ENCODE measurements around the gene RBFOX2. TPM values are rescaled to one million over a fixed set of nuclear protein-coding genes. Genes with fewer than 3 reads are reported as not detected.

The RBFOX2 gene
- total RNA-seq, 4 donors from 2014 or later: 39.4 to 80.0 (median 52.9) TPM

- H3K4me1 ChIP-seq: no peaks in the 10 kb centered on the region
- DNase-seq: no peak
- H3K27me3 ChIP-seq: no peaks in the 10 kb centered on the region
- H3K4me3 ChIP-seq: no peak overlapping the region
- TF ChIP-seq POLR2A (IDR thresholded peaks at IDR 0.05): no peak
- no peak for TF ChIP-seq CTCF (IDR thresholded peaks at IDR 0.05)
- H3K36me3 ChIP-seq: peaks cover 0 to 25% (median 0%) of the 10 kb centered on the region in 3 donors
- H3K9me3 ChIP-seq: no peaks in the 10 kb centered on the region
- H3K27ac ChIP-seq: no peak overlapping the region
Observed at GRCh38 chr22:35746248-35746647, 282.4 kb downstream of the RBFOX2 start.

GRCh38 chr22:35743326-35743860 lies 285.2 kb downstream of the RBFOX2 start:
- peaks cover 0 to 25% (median 0%) of the 10 kb centered on the region in 3 donors for H3K36me3 ChIP-seq
- no peak overlapping the region for H3K4me3 ChIP-seq
- no peak for TF ChIP-seq POLR2A (IDR thresholded peaks at IDR 0.05)
- TF ChIP-seq CTCF (IDR thresholded peaks at IDR 0.05): no peak
- DNase-seq: no peak
- no peaks in the 10 kb centered on the region for H3K9me3 ChIP-seq
- no peaks in the 10 kb centered on the region for H3K27me3 ChIP-seq
- H3K4me1 ChIP-seq: no peaks in the 10 kb centered on the region
- H3K27ac ChIP-seq: peak overlapping the region in 1 of 4 donors; percentile 55

GRCh38 chr22:35742342-35743100 lies 286.1 kb downstream of the RBFOX2 start:
- Histone ChIP-seq H3K36me3 (peaks cover 0 to 29% (median 0%) of the 10 kb centered on the region in 3 donors), H3K27me3 (no peaks in the 10 kb centered on the region), H3K9me3 (no peaks in the 10 kb centered on the region), H3K27ac (peak overlapping the region in 2 of 4 donors; percentile 4 to 55), H3K4me3 (no peak overlapping the region), H3K4me1 (no peaks in the 10 kb centered on the region)
- no peak for TF ChIP-seq POLR2A (IDR thresholded peaks at IDR 0.05)
- TF ChIP-seq CTCF (IDR thresholded peaks at IDR 0.05): no peak
- no peak for DNase-seq

- Histone ChIP-seq H3K4me3 (no peak overlapping the region), H3K4me1 (no peaks in the 10 kb centered on the region), H3K9me3 (no peaks in the 10 kb centered on the region), H3K27ac (no peak overlapping the region), H3K36me3 (peaks cover 0 to 21% (median 0%) of the 10 kb centered on the region in 3 donors), H3K27me3 (no peaks in the 10 kb centered on the region)
- no peak for DNase-seq
- TF ChIP-seq POLR2A (IDR thresholded peaks at IDR 0.05): no peak
- no peak for TF ChIP-seq CTCF (IDR thresholded peaks at IDR 0.05)
Observed at GRCh38 chr22:35740616-35741015, 288.0 kb downstream of the RBFOX2 start.

GRCh38 chr22:35739931-35740380 lies 288.7 kb downstream of the RBFOX2 start:
- Histone ChIP-seq H3K27me3 (no peaks in the 10 kb centered on the region), H3K27ac (no peak overlapping the region), H3K9me3 (no peaks in the 10 kb centered on the region), H3K4me3 (no peak overlapping the region), H3K36me3 (peaks cover 0 to 18% (median 0%) of the 10 kb centered on the region in 3 donors), H3K4me1 (no peaks in the 10 kb centered on the region)
- no peak for TF ChIP-seq CTCF (IDR thresholded peaks at IDR 0.05)
- no peak for TF ChIP-seq POLR2A (IDR thresholded peaks at IDR 0.05)
- DNase-seq: no peak

Measured in Peyer's patch (tissue), 4 donors.